Nephron (organoid): ENCODE results near the gene OAF.
A peak's percentile ranks its signal among the peaks of the same experiment; 100 is the strongest.

Experiments used
- H3K27ac Mint-ChIP-seq, 3 experiments: 2 replicates each; pipeline ENCODE4 v1.8.0; 2020; ENCODE audit warnings: mixed read lengths in 3 of 3, mild to moderate bottlenecking in 2 of 3, moderate library complexity in 1 of 3
- H3K27me3 Mint-ChIP-seq: 2 replicates; pipeline ENCODE4 v1.8.0; 2021; ENCODE audit warnings: low read depth, mild to moderate bottlenecking, moderate library complexity, mixed read lengths
- H3K36me3 Mint-ChIP-seq: 2 replicates; pipeline ENCODE4 v1.8.0; 2020; ENCODE audit warnings: low read depth, mixed read lengths
- H3K4me1 Mint-ChIP-seq: 2 replicates; pipeline ENCODE4 v1.8.0; 2020; ENCODE audit warnings: mixed read lengths
- H3K4me3 Mint-ChIP-seq, 3 experiments: 2 replicates each; pipeline ENCODE4 v1.8.0; 2020; ENCODE audit warnings: mild to moderate bottlenecking in 3 of 3, mixed read lengths in 3 of 3, moderate library complexity in 2 of 3
- H3K9me3 Mint-ChIP-seq: 2 replicates; pipeline ENCODE4 v1.8.0; 2020; ENCODE audit warnings: mixed read lengths
- CTCF ChIP-seq, 3 experiments: fragments of 200-600 bp; sonication (generic); IDR thresholded peaks; one replicate each; pipeline ENCODE4 v1.5.0; 2021; ENCODE audit warnings: antibody characterized with exemption in 3 of 3; ENCODE audit not compliant: unreplicated experiment in 3 of 3

OAF gene

GRCh38 chr11:120191058-120191457, 19.8 kb upstream of the OAF start:
- Mint-ChIP-seq H3K4me1 (peaks cover 80% of the 10 kb centered on the region), H3K36me3 (no peaks in the 10 kb centered on the region)

GRCh38 chr11:120192831-120193625, 17.8 kb upstream of the OAF start:
- TF ChIP-seq CTCF (IDR thresholded peaks at IDR 0.05; ENCODE audit: unreplicated experiment in 3 of 3), result no peak
- peaks cover 77% of the 10 kb centered on the region for H3K4me1 Mint-ChIP-seq
- H3K27me3 Mint-ChIP-seq, result peaks cover 12% of the 10 kb centered on the region
- no peak overlapping the region for H3K4me3 Mint-ChIP-seq
- H3K27ac Mint-ChIP-seq, result peak overlapping the region; percentile 94 to 99 (median 98)
- no peaks in the 10 kb centered on the region for H3K36me3 Mint-ChIP-seq
- H3K9me3 Mint-ChIP-seq, result no peaks in the 10 kb centered on the region

More at GRCh38 chr11:120191058-120191457, 19.8 kb upstream of the OAF start:
- no peak for TF ChIP-seq CTCF (IDR thresholded peaks at IDR 0.05; ENCODE audit: unreplicated experiment in 3 of 3)
- Mint-ChIP-seq H3K9me3 (no peaks in the 10 kb centered on the region), H3K27me3 (peaks cover 14% of the 10 kb centered on the region), H3K4me3 (no peak overlapping the region), H3K27ac (peak overlapping the region; percentile 68 to 99 (median 88))

GRCh38 chr11:120194166-120194565, 16.7 kb upstream of the OAF start:
- peaks cover 71% of the 10 kb centered on the region for H3K4me1 Mint-ChIP-seq
- TF ChIP-seq CTCF (IDR thresholded peaks at IDR 0.05; ENCODE audit: unreplicated experiment in 3 of 3), result no peak
- peaks cover 12% of the 10 kb centered on the region for H3K27me3 Mint-ChIP-seq
- H3K27ac Mint-ChIP-seq, result peak overlapping the region; percentile 94 to 99 (median 98)
- no peaks in the 10 kb centered on the region for H3K9me3 Mint-ChIP-seq
- H3K4me3 Mint-ChIP-seq, result no peak overlapping the region
- H3K36me3 Mint-ChIP-seq, result no peaks in the 10 kb centered on the region

GRCh38 chr11:120195601-120196320, 15.1 kb upstream of the OAF start:
- no peaks in the 10 kb centered on the region for H3K9me3 Mint-ChIP-seq
- peaks cover 68% of the 10 kb centered on the region for H3K4me1 Mint-ChIP-seq
- H3K27ac Mint-ChIP-seq, result peak overlapping the region; percentile 94 to 99 (median 98)
- H3K27me3 Mint-ChIP-seq, result peaks cover 14% of the 10 kb centered on the region
- H3K36me3 Mint-ChIP-seq, result no peaks in the 10 kb centered on the region
- TF ChIP-seq CTCF (IDR thresholded peaks at IDR 0.05; ENCODE audit: unreplicated experiment in 3 of 3), result no peak
- peak overlapping the region; percentile 17 to 36 (median 26) for H3K4me3 Mint-ChIP-seq

GRCh38 chr11:120196826-120197225, 14.0 kb upstream of the OAF start:
- H3K27me3 Mint-ChIP-seq, result peaks cover 22% of the 10 kb centered on the region

More at GRCh38 chr11:120196826-120197225, 14.0 kb upstream of the OAF start:
- Mint-ChIP-seq H3K9me3 (no peaks in the 10 kb centered on the region), H3K4me1 (peaks cover 68% of the 10 kb centered on the region), H3K4me3 (peak overlapping the region in 1 of 3 experiments; percentile 26), H3K36me3 (no peaks in the 10 kb centered on the region), H3K27ac (peak overlapping the region; percentile 94 to 99 (median 98))
- TF ChIP-seq CTCF (IDR thresholded peaks at IDR 0.05; ENCODE audit: unreplicated experiment in 3 of 3), result no peak
